IPS DF 6.9 (cell line): Measurements from ENCODE around the gene SYDE2.
"Not testable (repeated sequence)": the region's sequence is repeated elsewhere in the genome, so short reads cannot be mapped to it uniquely, and the experiment has no call there.

ENCODE experiments used
- DNase-seq: peaks from one replicate; pipeline ENCODE4 v3.0.0-alpha.2; 2013; ENCODE audit warnings: low read depth, low spot score
- H3K27ac ChIP-seq: one replicate; pipeline ENCODE4 v1.5.1; 2013; ENCODE audit warnings: low read length, control low read depth
- H3K27me3 ChIP-seq: 2 replicates; pipeline ENCODE4 v1.6.1; 2013; ENCODE audit warnings: mild to moderate bottlenecking, low read length; ENCODE audit not compliant: control insufficient read depth, insufficient read depth
- H3K36me3 ChIP-seq: 2 replicates; pipeline ENCODE4 v1.6.1; 2013; ENCODE audit warnings: low read length; ENCODE audit not compliant: control insufficient read depth, insufficient read depth
- H3K4me1 ChIP-seq: 2 replicates; pipeline ENCODE4 v1.6.1; 2013; ENCODE audit warnings: low read length; ENCODE audit not compliant: control insufficient read depth, insufficient read depth
- H3K4me3 ChIP-seq: 2 replicates; pipeline ENCODE4 v1.5.1; 2013; ENCODE audit warnings: mild to moderate bottlenecking, low read length
- H3K9me3 ChIP-seq: 2 replicates; pipeline ENCODE4 v1.6.1; 2013; ENCODE audit warnings: low read length, inconsistent platforms; ENCODE audit not compliant: control insufficient read depth, insufficient read depth
- WGBS: extraction: QIAGEN DNeasy Blood & Tissue Kit; methylation state at CpG from one replicate; pipeline ENCODE4 v1.1.7; 2013; ENCODE audit warnings: mixed read lengths, missing lambda C conversion rate; ENCODE audit not compliant: insufficient read length, insufficient coverage; 5-methylcytosine and 5-hydroxymethylcytosine counted together

The SYDE2 gene

GRCh38 chr1:85144351-85144750 lies 56.5 kb downstream of the SYDE2 start:
- peaks cover 2% of the 10 kb centered on the region; the same call in 1 of the 2 replicates for H3K4me1 ChIP-seq
- H3K36me3 ChIP-seq = no peaks in the 10 kb centered on the region
- H3K4me3 ChIP-seq = no peak overlapping the region
- H3K27ac ChIP-seq = no peak overlapping the region
- no CpG with 5 or more reads among the region's 1 CpG for WGBS
- DNase-seq = no peak
- H3K27me3 ChIP-seq = no peaks in the 10 kb centered on the region
- no peaks in the 10 kb centered on the region for H3K9me3 ChIP-seq

GRCh38 chr1:85142753-85143152 lies 58.1 kb downstream of the SYDE2 start:
- no CpG with 5 or more reads among the region's 5 CpGs for WGBS
- no peaks in the 10 kb centered on the region for H3K4me1 ChIP-seq
- no peak overlapping the region for H3K4me3 ChIP-seq
- no peaks in the 10 kb centered on the region for H3K36me3 ChIP-seq
- H3K27me3 ChIP-seq = no peaks in the 10 kb centered on the region
- no peaks in the 10 kb centered on the region for H3K9me3 ChIP-seq
- DNase-seq = no peak
- H3K27ac ChIP-seq = no peak overlapping the region

GRCh38 chr1:85138439-85138838 lies 62.4 kb downstream of the SYDE2 start:
- DNase-seq, H3K27me3 ChIP-seq, H3K27ac ChIP-seq, H3K4me3 ChIP-seq, H3K36me3 ChIP-seq, H3K4me1 ChIP-seq, H3K9me3 ChIP-seq: not testable (repeated sequence)
- no CpG with 5 or more reads among the region's 5 CpGs for WGBS

GRCh38 chr1:85137660-85138059 lies 63.2 kb downstream of the SYDE2 start:
- no peak overlapping the region for H3K4me3 ChIP-seq
- no peak overlapping the region for H3K27ac ChIP-seq
- no peaks in the 10 kb centered on the region for H3K4me1 ChIP-seq
- no peaks in the 10 kb centered on the region for H3K9me3 ChIP-seq
- H3K27me3 ChIP-seq = no peaks in the 10 kb centered on the region
- no peak for DNase-seq
- H3K36me3 ChIP-seq = no peaks in the 10 kb centered on the region
- WGBS = no CpG with 5 or more reads among the region's 9 CpGs

GRCh38 chr1:85135392-85135798 lies 65.4 kb downstream of the SYDE2 start:
- no peak overlapping the region for H3K4me3 ChIP-seq
- no peak for DNase-seq
- no peaks in the 10 kb centered on the region; the same call in 1 of the 2 replicates for H3K4me1 ChIP-seq
- H3K27me3 ChIP-seq = no peaks in the 10 kb centered on the region
- no CpG with 5 or more reads among the region's 1 CpG for WGBS
- H3K27ac ChIP-seq = no peak overlapping the region
- no peaks in the 10 kb centered on the region for H3K36me3 ChIP-seq
- no peaks in the 10 kb centered on the region for H3K9me3 ChIP-seq

- Histone ChIP-seq H3K4me1 (no peaks in the 10 kb centered on the region; the same call in 1 of the 2 replicates), H3K9me3 (no peaks in the 10 kb centered on the region), H3K36me3 (no peaks in the 10 kb centered on the region), H3K27ac (no peak overlapping the region), H3K4me3 (no peak overlapping the region), H3K27me3 (no peaks in the 10 kb centered on the region)
- DNase-seq = no peak
- no CpG with 5 or more reads among the region's 3 CpGs for WGBS
These were observed 66.0 kb downstream of the SYDE2 start for GRCh38 chr1:85134583-85135391.

GRCh38 chr1:85133565-85134159 lies 67.2 kb downstream of the SYDE2 start:
- Histone ChIP-seq H3K27ac (no peak overlapping the region), H3K27me3 (no peaks in the 10 kb centered on the region), H3K4me1 (no peaks in the 10 kb centered on the region; the same call in 1 of the 2 replicates), H3K9me3 (no peaks in the 10 kb centered on the region), H3K4me3 (no peak overlapping the region), H3K36me3 (no peaks in the 10 kb centered on the region)
- no CpG with 5 or more reads among the region's 2 CpGs for WGBS
- DNase-seq = no peak

- Histone ChIP-seq H3K36me3 (no peaks in the 10 kb centered on the region), H3K9me3 (no peaks in the 10 kb centered on the region), H3K4me3 (no peak overlapping the region), H3K4me1 (no peaks in the 10 kb centered on the region; the same call in 1 of the 2 replicates), H3K27me3 (no peaks in the 10 kb centered on the region), H3K27ac (no peak overlapping the region)
- no CpG with 5 or more reads among the region's 4 CpGs for WGBS
- no peak for DNase-seq
These were observed 68.6 kb downstream of the SYDE2 start for GRCh38 chr1:85132078-85132720.

GRCh38 chr1:85128316-85128715 lies 72.5 kb downstream of the SYDE2 start:
- Histone ChIP-seq H3K4me1 (no peaks in the 10 kb centered on the region; the same call in 1 of the 2 replicates), H3K9me3 (no peaks in the 10 kb centered on the region), H3K36me3 (no peaks in the 10 kb centered on the region), H3K4me3 (no peak overlapping the region), H3K27me3 (no peaks in the 10 kb centered on the region), H3K27ac (no peak overlapping the region)
- no CpG with 5 or more reads among the region's 1 CpG for WGBS
- no peak for DNase-seq

- H3K36me3 ChIP-seq = no peaks in the 10 kb centered on the region
These were observed 74.9 kb downstream of the SYDE2 start for GRCh38 chr1:85125891-85126290.

More at GRCh38 chr1:85125891-85126290, 74.9 kb downstream of the SYDE2 start:
- Histone ChIP-seq H3K4me3 (no peak overlapping the region), H3K9me3 (no peaks in the 10 kb centered on the region), H3K27ac (no peak overlapping the region), H3K4me1 (no peaks in the 10 kb centered on the region), H3K27me3 (no peaks in the 10 kb centered on the region)
- DNase-seq = no peak
- no CpG with 5 or more reads among the region's 1 CpG for WGBS
